Occipital lobe (tissue), 2 donors: Measurements from ENCODE around the gene CD247. TPM values are rescaled to one million over a fixed set of nuclear protein-coding genes. Genes with fewer than 3 reads are reported as not detected.
A peak's percentile ranks its signal among the peaks of the same experiment; 100 is the strongest.

ENCODE experiments used
- DNase-seq: peaks from one replicate; lab custom pipeline; 2025; lab: John Stamatoyannopoulos, UW
- total RNA-seq: library from RNA; depleted of rRNA; stranded (reverse); fragments of >200 nt; gene quantifications from one replicate; pipeline ENCODE4 v1.2.3, GENCODE V29; 2014

CD247 gene
- total RNA-seq, 1 donor from 2014 or later, result 2.3 TPM

DNA sequence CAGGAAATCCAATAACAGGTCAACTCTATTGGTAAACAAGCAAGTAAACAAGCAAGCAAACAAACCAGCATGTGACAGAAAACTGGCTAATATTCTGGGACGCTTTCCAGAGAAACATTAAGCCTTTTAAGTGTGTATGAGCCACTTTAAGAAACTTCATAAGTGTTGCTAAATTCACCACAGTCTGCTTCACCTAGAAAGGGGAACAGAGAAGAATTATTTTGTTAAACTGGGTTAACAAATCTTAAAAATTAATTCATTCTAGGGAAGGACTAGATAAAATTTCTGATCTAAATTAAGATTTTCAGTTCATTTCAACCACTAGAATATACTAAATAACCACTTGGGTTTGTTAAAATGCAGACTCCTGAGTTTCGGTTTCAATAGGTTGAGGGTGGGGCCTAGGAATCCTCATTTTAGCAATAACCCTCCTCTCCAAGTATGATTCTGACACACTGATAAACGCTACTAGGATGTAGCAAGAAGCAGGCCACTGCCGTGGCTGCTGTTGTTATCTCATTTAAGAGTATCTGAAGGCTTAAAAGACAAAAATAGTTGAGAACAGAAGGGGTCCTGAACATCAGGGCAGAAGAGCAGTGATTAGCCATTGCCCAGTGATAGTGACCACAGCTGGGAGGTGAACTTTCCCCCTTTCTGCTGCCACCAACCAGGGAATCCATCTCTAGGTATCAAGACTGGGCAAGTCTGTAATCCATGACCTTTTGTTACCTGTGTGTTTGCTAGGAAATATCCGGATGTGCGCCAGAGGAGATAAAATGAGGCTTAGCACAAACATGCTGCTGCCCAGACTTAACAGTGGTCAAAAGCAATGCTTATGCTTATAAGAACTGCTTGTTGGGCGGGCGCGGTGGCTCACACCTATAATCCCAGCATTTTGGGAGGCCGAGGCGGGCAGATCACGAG, 24.0 kb upstream of the CD247 start:
- DNase-seq, result no peak

DNA sequence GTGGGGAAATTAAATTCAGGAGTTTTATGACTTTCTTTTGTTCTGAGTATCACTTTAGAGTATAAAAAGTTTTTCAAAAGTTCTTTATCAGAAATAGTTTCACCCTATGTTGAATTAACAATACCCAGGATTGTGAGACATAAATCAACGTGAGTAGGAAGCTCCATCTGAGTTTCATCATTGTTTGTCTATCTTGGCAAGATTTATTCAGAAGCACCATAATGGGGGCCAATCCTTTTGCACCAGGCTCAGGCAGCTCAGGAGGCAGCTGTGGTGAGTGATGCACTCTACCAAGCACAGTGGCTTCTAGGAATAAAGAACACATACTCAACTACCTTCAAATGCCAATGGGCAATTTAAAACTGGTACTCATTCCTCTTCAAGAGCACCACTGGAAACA, 23.3 kb upstream of the CD247 start:
- no peak for DNase-seq

DNA sequence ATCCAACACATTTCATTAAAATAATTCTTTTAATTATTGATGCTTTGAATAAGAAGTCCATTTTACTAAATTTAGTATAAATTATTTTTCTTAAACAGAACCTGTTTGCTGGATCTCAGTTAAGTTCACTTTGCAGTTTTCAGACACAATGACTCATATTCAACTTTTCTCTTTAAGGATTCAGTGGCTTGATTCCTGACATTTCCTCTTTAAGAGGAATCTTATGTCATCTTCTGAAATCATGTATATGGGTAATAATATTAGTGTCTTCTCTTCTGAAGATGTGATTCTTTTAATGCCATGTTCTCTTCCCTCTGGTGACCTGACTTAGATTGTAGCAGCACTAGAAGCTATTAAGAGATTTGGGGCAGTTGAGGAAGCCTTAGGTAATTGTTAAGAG, 22.7 kb upstream of the CD247 start:
- no peak for DNase-seq

DNA sequence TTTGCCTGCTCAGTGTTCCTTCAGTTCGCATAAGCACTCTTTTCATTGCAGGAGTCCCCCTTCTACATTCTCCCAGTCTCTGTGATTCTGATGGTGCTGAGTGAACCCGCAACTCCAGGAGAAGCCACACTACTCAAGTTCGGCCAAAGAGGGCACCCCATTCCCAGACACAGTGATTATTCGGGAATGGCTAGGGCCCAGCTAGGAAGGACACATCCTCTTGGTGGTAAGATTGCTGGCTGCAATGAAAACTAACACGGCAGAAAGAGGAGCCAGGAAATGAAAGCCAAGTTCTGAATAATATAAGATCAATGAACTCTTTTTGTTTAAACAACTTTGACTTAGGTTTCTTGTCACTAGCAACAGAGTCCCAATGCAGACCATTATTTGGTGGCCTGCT, 20.3 kb upstream of the CD247 start:
- DNase-seq, result no peak

DNA sequence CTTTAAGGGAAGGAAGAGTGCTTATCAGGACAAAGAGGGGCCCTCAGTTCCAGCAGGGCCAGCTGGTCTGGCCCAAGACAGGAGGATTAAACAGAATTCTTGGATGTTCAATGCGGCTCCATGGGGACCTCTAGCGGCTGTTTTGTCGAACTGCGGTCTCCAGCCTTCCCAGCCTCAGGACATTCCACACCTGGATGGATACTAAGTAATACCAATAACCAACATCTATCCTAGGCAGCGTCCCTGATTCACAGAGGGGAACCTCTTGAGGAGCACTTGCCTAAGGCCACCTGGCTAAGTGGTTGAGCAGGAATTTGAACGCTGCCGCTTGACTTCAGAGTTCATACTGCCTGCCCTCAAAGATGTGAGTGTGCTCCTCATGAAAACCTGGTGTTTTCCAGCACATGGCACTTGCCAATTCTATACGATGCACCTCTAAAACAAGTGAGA, 15.5 kb upstream of the CD247 start:
- DNase-seq, result peak; percentile 26

DNA sequence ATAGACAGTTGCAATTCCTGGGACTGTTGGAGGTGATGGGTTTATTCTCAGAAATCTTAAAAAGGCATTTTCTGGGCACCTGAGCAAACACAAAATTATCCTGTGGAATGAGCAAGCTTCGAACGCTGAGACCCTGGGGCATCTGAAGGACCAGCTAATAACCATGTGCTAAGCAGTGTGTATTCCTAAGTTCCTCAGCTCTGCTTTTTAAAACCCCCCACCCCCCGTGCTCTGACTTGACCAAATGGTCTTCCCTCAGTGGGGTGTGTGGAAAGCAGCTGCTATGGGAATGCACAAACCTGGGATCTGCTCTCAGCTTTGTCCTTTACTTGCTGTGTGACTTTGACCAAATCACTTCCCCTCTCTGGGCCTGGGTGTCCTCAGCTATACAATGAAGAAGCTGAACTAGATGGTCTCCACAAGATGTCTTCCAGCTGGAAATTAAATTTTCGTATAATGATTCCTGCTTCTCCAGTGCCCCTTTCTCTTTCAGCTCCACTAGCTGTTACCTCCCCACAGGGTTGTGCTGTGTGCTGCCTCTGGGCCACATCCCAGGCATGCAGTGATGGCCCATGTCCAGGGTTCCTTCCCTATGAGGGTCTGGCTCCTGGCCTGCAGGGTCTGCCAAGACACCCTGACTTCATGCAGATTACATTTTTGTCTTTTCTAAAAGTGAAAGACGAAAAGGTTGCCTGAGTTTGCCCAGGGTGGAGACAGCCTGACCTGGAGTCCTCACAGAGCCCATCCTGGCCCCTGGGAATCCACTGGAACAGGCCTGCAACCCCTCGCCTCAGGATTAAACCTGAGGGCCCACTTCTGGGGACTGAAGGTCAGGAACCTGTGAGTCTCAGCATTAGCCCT, 14.9 kb upstream of the CD247 start:
- no peak for DNase-seq

DNA sequence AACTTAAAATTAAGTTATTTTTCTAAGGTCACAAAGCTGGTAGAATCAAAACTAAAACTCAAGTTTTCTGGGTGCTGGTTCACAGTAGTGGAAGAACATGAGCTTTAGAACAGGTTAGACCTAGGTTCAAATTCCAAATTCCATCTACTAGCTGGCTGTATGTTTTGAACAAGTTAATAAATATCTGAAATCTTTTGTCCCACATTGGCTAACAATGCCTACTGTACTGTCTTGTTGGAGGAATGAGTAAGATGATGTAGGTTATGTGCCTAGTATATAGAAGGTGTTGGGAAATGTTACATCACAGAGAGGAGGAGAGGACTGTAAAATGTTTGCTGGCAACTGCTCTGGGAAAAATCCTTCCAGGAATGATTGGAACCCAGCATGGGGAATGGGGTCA, 14.0 kb upstream of the CD247 start:
- DNase-seq, result no peak

DNA sequence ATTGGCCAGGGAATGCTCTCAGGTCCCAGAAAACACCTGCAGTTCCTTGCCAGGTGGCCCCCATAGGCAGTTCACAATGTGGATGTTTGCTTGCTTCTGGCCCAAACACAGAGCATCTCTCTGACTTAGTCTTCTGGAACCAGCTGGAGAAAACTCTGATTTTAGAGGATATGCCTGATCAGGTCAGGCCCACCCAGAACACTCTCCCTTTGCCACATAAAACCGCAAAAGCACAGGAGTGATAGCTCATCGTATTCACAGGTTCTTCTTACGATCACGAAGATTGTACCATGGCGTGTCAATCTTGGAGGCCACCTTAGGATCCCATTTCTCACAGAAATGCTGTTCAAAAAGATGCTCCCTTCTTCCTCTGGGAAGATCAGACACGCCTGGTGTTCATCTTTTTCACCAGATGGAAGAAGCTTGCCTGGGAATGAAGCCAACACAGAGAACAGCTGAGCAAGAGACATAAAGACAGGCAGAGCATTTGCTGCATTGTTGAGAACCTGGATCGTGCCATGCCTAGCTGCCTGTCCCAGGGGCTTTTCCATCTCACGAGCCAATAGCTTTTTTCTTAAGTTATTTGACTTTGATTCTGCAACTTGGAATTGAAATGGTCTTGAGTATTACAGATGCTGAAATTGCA, 11.6 kb upstream of the CD247 start:
- DNase-seq, result peak; percentile 18

DNA sequence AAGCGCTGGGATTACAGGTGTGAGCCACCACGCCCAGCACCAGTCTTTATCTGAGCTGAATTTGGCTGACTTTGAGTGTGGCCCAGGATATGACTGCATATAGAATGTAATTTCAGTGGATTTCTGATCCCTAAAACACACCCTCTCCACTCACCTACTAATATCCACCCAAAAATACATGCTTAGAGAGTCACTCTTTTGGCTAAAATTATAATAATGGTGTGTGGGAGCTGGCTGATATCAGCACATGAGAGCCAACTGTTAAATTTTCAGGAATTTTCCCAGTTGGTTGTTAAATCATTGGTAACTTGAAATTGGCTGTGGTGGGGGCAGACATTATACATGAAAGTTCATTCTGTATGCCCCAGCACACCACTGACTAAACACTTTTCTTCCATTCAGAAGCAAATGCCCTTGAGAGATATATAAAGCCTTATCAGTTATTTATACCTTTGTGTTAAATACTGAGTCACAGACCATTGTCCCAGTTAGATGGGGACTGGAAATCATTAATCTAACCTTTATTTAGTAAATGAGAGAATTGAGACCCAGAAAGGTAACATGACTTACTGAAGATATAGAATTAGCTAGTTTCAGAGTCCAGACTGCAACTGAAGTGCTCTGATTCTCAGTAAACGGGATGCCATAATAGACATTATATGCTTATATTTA, 9.9 kb upstream of the CD247 start:
- no peak for DNase-seq

DNA sequence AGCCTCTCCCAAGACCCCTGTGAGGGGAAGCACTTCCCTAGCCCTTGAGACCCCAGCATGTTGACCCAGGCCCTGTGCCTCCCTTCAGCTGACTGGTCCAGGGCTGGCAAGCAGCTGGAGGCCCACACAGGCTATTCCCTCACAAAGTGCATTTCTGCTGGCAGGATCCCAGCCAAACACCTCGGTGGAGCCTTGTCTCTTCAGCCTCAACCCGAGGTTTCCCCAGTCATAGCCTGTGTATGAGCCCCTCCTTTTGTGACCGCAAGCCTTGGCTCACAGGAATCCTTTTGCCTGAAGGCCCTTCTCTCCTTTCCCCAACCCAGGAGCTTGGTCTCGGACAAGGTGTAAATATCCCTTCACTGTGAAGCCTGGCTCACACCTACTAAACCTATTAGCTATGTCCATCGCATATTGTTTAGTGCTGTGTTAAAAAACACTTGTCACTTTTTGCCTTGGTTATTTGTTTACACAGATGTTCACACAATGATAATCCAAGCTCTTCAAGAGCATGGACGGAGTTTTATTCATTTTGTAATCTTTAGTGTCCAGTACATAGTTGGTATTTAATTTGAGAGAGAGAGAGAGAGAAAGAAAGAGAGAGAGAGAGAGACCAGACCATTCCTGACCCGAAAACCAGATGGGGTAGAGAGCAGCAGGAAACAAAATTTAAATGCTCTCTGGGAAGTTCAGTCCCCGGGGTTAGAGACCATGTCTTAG, 8.5 kb upstream of the CD247 start:
- no peak for DNase-seq

DNA sequence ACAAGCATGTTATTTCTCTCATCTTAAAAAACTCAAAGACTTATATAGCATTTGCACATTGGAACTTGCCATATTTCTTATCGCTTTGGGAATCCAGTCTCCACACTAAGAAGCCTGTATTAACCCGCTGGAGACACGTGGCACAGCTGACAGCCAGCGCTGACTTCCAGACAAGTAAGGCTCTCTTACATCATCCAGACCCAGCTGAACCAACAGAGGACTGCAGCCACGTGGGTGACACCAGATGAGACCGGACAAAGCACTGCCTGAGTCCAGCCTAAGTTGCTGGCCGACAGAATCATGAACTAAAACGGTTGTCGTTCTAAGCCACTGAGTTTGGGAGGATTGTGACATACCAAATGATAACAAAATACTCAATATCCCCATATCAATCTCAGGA, 6.3 kb upstream of the CD247 start:
- DNase-seq, result no peak

DNA sequence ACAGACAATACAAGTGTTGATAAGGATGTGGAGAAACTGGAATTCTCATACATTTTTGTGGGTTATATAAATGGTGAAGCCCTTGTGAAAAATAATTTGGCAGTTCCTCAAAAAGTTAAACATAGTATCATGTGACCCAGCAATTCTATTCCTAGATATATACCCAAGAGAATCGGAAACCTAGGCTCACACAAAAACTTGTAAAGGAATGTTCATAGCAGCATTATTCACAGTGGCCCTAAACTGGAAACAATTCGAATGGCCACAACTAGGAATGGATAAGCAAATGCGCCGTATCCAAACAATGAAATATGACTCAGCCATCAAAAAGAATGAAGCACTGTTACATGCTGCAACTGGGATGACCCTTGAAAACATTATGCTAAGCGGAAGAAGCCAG, 3.9 kb upstream of the CD247 start:
- DNase-seq, result no peak

DNA sequence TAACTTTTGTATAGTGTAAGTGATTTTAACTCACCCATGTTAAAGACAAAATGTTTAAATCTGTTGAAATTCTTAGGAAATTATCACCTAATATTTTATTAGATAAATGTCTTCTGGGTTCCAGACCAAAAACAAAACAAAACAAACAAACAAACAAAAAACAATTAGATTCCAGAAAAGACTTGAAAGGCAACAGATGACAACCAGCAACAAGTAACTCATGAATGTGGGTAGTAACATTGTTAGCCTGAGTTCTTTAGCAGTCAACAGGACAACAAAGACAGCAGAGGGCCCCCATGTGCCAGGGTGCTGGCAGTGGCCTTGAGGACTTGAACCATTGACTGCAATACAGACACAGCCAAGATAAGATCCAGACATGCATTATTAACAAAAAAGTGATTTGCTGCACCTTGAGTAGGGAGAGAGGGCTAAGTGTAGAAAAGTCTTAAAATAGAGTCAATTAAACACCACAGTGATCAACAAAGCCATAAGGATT, 2.4 kb upstream of the CD247 start:
- no peak for DNase-seq

DNA sequence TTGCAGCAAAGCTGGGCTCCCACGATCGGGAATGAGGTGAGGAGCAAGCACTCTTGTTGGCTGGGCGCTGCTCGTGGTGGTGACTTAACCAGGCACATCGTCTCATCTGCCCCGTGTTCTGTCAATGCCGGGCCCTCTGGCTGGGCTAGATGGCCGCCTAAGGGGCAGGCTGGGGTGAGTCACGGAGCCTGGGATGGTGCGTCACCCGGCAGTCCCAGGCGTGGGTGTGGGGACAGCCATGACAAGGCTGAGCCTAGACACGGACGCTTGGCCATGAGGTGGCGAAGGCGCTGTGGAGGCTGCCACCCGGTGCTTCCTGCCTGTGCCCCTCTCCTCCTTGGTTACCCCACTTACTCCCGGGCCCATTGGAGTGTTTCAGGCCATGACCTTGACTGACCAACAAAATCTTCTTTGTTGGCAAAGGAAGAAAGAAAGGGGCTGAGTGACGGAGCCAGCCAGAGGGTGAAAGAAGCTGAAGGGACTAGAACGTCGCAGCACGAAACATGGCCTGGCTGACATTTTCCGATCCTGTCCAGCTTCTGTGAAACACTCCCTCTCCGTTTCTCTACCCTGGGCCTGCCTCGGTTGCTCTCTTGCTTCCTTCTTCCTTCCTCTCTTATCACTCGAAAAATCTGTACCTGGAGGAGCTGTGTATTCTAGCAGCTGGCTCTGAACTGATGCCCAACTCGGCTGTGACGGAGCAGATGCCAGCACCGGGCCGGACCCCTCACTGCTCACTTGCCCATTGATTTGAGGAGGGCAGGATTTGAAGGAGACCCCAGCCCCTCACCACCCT, 596 bp downstream of the CD247 start:
- DNase-seq, result no peak

DNA sequence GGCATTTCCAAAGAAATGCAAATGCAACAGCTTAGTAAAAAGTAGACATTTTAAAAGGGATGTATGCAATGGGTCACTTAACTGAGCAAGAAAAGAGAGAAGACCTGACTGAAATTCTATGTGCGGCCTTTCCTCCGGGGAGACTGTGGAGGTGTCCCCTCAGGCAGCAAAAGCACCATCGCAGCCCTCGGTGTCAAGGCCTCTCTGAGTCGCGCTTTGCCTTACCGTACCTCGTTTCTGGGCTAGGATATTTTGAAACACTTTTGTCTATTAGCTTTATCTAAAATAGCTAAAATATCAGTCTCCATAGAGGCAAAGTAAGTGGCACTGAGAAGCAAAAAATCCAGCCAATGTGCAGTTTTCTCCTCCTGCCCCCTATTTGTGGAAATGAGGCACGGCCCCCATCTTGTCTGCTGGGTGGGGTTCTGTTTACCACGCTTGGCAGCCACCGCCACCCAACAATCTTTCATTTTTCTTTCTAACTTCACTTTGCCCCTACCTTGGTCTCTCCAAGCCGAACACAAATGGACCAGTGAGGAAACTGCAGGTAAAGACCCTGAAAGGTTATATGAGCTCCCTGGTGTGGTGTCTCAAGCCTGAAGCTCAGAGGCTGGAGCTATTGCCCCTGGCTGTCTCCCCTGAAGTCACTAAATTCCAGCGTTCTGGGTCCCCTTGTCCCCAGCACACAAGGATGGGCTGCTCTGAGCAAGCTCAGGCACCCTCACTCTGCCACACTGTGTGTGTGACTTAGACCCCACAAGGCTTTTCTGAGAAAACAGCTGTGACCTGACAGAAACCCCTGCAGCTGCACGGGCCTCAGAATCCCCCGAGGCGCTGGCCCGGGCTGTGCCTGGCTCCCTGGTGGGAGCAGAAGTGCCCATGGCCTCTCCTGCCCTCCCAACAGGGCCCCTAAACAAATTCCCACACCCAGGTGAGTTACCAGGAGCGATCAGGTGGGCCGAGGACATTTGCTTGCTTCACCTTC, 1.6 kb downstream of the CD247 start:
- no peak for DNase-seq

DNA sequence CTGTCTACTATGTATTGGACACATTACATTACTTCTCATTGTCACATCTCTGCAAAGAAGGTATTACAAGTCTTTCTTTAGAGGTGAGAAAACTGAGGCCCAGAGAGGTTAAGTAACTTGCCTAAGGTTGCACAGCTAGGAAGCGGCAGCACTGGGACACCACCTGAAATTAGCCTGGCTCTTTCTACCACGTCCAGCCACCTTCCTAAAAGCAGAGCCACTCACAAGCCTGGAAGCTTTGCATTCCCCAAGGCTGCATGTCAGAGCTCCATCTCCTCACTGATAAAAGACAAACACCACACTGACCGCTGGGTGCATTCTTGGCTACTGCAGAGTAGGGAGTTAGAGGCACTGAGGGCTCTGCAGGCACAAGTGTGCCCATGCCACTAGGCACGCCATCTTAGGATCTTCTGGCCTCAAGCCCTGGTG, 2.4 kb downstream of the CD247 start:
- DNase-seq, result no peak

DNA sequence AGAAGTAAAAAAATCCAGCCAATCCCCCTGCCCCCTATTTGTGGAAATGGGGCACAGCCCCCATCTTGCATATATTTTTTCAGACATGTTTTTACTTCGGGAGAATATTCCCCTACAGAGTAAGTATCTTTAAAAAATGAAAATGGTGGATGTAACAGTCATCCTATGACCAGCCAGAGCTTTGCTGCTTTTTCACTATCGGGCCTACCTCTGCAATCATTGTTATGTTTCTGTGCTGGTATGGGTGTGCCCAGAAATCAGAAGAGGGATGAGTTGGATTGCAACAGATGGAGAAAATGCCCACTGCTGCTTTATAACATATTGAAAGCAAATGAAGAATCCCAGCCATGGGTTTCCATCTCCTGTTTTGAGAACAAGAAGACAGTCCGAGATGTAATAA, 2.9 kb downstream of the CD247 start:
- no peak for DNase-seq

DNA sequence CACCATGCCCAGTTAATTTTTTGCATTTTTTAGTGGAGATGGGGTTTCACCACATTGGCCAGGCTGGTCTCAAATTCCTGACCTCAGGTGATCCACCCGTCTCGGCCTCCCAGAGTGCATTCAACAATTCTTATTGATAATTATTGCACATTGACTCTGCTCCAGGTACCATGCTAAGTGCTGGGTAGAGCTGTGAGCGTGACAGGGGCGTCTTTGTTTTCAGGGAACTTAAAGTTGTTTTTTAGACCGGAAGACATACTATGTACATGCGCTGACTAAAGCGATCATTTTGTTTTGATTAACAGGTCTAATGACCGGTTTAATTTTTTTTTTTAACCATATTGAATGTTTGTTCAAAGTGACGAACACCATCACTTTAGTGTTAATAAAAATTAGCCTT, 4.0 kb downstream of the CD247 start:
- no peak for DNase-seq
